GM18858 (cell line): ENCODE measurements around the gene ABTB2.

Source experiments
- ATAC-seq: cut with Tn5 transposase; IDR thresholded peaks from one replicate; pipeline ENCODE4 v1.9.1; 2021; ENCODE audit not compliant: unreplicated experiment

ABTB2 gene

GRCh38 chr11:34176751-34177209 is 181.0 kb downstream of the ABTB2 start:
- no peak for ATAC-seq

DNA sequence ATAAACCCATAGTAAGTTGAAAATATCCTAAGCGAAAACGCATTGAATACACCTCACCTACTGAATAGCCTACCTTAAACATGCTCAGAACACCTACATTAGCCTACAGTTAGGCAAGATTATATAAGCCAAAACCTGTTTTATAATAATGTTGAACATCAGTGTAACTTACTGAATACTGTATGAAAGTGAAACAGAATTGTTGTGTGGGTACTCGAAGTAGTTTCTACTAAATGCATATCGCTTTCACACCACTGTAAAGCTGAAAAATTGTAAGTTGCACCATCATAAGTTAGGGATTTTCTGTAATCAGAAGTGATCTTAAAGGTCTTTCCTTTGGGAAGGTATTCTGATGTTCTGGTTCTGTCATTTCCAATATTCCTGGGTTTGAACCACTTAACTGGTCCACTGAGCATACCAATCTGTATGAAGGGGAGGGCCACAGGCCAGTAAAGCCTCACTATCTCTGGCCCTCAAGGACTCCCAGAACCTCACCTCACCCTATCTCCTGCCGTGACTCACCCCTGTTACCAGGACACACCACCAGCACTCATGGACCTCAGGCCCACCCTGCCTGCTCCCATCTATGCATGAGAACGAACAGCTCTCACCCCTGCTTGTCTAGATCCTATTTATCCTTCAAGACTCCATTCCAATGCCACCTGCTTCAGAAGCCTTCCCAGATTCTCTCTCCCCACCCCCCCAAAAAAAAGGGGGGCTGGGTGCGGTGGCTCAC is 182.4 kb downstream of the ABTB2 start:
- ATAC-seq = no peak

DNA sequence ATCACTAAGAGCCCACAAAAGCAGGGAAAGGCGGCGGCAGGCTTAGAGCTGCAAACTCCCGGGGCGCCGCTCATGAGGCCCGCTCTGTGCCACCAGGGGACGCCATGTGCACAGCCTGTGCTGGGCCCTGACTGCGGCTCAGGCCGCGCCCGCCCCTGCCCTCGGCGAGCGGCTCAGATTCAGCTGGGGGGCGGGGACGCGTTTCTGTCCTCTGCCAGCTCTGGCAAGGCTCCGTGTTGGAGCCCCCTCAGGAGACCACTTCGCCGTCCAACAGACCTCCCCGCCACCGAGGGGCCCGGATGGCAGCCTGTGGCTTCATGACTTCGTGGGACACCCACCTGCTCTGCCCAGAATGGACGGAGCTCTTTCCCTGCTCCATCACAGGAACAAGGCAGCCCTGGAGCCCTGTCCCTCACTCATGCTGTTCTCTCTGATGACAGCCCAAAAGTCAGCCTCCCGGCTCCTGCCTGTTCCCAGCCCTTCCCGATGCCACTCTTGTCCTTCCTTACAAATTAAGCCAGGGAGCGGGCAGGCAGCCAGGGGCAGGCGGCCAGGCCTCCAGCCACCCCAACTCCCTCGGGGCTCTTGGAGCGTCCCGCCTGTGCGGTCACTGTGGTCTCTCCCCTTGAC is 183.3 kb downstream of the ABTB2 start:
- ATAC-seq = peak; percentile 53

DNA sequence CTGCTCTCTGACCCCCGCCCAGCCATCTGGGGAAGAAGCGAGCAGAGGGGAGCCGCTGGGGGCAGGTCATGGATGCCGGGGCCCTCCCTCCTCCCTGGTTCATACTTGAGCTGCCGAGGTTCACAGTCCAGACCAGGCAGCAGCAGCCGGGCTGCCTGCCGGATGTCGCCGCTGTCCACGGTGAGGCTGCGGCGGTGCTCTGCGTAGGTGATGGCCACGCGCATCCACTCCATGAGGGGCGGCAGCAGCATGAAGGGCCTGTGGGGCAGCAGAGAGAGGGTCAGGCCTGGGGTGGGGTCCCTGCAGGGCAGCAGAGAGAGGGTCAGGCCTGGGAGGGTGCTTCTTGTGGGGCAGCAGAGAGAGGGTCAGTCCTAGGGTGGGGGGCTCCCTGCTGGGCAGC is 184.8 kb downstream of the ABTB2 start:
- ATAC-seq = no peak

DNA sequence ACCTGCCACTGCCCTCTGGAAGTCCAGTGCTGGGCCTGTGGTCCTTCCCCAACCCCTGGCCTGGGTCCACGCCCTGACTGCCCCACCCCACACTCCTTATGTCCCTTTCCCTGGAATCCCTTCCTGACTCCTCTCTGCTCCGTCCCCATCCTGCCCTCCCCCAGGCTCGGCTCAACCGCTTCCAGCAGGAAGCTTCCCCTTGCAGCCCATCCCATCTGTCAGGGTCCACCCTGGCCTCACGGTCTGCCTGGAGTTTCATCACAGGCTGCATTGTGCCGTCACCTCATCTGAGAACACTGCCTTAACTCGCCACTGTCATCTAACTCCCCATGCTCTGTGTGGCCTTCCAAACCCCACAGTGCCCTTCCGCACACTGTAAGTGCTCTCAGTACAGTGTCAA is 188.1 kb downstream of the ABTB2 start:
- no peak for ATAC-seq

DNA sequence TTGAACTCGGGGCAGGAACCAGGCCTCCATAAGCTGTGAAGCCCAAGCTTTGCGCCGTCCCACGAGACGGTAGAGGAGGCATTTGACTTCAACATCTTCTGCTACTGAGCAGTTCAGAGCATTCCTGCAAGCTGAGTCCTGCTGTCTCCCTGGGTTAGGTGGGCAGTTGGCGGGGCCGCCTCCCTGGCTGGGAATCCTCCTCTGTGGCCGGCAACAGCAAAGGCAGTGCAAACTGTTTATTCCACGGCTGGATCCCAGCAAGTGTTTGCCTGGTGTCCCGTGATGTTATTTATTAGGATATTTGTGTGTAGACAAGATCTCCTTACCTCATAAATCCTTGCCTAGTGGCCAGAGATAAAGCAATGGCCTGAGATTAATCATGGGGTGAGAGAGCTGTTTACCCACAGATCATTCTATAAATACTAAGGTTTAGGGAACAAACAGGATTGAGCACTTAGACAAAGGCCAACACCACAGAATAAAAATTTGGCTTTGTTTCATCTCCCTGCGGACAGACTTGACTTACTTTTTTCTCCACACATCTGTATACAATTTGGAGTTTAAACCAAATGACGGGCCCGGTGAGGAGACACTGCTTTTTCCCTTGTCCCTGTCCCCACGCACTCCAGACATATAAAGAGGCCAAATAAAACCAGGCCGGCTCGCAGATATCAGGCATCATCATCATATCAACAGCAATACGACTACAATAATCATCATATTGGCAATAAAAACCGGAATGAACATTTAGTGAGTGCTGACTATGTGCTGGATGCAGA is 189.0 kb downstream of the ABTB2 start:
- no peak for ATAC-seq

DNA sequence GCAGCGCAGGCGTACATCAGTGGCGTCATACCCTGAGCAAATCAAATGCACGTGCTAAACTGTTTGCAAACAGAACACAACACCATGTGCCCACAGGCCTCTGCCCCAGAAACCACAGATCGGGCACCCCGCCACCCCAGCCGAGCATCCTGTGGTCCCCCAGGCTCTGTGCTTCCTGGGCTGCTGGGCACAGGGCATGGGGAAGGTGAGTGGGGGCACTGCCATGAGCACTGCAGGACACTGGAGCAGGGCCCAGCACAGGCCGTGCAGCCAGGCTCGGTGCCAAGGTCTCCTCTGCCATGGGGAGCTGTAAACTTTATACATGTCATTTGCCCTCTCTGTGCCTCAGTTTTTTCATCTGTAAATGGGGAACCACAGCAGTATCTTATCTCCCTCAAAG is 189.8 kb downstream of the ABTB2 start:
- ATAC-seq = no peak

- ATAC-seq = no peak
Measured at GRCh38 chr11:34166806-34167740, 190.7 kb downstream of the ABTB2 start.

- ATAC-seq = no peak
Measured at GRCh38 chr11:34165786-34166555, 191.8 kb downstream of the ABTB2 start.

DNA sequence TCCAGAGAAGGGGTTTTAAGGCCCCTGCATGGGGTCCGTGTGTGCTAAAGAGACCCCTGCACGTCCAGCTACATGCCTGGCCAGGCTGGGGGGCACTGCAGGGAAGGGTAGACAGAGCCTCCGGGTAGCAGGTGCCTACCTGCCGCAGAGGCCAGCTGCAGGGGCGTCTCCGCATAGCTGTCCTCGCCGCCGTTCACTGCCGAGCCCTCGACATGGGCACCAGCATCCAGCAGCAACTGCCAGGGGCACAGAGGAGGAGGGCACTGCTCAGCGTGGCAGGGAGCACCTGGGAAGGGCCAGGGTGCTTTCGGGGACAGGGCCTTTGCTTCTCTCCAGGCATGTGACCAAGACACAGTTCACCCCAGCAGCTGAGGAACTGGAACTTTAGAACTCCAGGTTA is 192.7 kb downstream of the ABTB2 start:
- no peak for ATAC-seq

DNA sequence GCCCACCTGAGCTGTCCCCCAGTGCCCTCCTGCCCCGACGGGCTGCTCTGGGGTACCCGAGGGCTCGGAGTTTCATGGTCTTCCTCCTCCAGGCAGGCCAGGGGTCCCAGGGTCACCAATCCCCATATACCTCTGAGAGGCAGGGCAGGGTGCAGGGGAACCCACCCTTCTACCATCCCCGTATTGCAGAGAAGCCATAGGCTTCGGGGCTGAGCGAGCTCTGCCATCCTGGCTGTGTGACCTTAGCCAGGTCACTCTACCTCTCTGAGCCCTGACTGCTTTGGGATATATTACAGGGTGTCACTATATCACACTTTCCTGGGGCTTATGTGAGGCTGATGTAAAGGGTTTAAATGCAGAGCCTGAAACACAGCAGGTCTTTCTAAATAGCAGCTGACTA is 195.0 kb downstream of the ABTB2 start:
- ATAC-seq = no peak

- no peak for ATAC-seq
Measured at GRCh38 chr11:34162493-34162820, 195.4 kb downstream of the ABTB2 start.

- no peak for ATAC-seq
Measured at GRCh38 chr11:34161812-34162492, 195.9 kb downstream of the ABTB2 start.

DNA sequence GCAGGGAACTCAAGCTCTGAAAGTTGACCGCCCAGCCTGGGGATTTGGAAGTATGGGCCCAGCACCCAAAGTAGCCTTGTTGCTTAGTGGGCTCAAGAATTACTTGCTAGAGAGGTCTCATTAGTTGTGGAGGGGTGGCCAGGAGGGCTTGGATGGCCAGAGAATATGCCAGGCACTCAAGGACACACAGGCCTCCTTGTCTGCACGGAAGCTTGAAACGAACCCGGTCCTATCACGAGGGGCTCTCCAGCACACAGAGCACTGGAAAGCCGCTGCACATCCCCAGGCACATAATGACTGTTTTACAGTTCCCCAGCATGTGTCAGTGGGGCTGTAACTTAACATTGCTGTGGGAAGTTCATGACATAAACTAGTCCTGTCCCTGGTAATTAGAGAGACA is 196.4 kb downstream of the ABTB2 start:
- no peak for ATAC-seq

GRCh38 chr11:34160791-34161190 is 197.0 kb downstream of the ABTB2 start:
- no peak for ATAC-seq

DNA sequence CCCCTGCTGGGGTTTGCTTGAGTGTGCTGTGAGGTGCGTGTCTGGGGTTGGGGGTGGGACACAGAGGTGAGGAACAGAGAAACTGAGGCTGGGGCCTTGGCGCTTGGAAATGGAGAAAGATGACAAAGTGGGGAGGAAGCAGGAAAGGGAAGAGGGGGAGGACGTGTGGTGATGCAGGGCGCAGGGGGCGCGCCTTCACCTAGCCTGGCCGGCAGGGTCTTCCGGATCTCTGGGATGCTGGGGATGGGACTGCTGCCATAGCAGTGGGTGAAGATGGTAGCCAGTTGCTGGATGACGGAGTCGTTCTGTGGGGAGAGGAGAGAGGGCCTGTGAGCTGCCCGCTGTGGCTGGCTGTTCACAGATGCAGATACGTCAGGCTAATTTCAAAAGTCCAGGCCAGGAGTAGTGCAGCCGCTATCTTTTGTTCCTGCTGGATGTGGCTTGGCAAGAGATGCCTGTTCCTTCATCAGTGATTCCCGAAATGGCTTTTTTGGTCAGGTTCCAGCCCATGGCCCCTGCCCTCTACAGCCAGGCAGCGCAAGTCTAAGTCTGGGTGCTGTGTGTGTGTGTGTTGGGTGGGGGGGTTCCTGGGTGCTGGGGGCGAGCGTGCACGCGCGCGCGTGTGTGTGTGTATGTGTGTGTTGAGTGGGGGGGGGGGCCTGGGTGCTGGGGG is 197.6 kb downstream of the ABTB2 start:
- no peak for ATAC-seq

GRCh38 chr11:34158661-34159060 is 199.1 kb downstream of the ABTB2 start:
- no peak for ATAC-seq

DNA sequence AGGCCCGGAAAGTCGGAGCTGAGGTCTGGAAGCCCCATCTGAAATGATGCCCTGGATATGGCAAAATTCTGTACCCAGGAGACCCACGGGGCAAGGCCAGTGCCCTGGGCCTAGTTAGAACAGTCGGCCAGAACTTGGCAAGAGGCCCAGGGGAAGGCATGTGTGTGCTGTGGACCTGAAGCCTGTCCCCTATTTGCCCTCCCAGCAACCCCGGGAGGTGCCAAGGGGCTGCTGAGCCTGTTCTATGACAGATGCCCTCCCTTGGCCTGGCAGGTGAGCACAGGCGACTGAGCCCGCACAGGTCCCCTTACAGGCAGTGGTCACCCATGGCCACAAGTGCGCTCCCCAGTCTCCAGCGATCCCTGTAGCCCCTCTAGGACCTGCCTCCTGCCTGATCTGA is 200.6 kb downstream of the ABTB2 start:
- no peak for ATAC-seq

DNA sequence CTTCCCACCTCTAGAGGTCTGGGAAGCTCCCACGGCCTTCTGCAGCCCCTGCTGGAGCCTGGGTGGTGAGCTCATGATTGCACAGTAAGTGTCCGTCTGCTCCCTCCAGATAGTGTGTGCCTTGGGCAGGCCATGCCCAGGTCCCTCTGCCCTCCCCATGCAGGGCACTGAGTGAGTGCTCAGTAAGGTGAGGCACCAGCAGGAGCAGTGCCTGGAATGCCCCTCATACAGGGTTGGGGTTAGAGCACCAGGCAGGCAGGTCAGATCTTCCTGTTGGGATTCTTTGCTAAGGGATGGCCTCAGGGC is 202.1 kb downstream of the ABTB2 start:
- no peak for ATAC-seq
